SH-SY5Y (cell line): ENCODE measurements around the gene ZMIZ1.

Experiments
- GATA2 ChIP-seq: IDR thresholded peaks from 2 replicates; pipeline ENCODE4 v1.6.1; 2011; ENCODE audit warnings: mild to moderate bottlenecking, low read depth, low read length
- GATA3 ChIP-seq: IDR thresholded peaks from 2 replicates; pipeline ENCODE4 v1.6.1; 2011; ENCODE audit warnings: low read depth, mild to moderate bottlenecking, low read length, moderate library complexity

DNA sequence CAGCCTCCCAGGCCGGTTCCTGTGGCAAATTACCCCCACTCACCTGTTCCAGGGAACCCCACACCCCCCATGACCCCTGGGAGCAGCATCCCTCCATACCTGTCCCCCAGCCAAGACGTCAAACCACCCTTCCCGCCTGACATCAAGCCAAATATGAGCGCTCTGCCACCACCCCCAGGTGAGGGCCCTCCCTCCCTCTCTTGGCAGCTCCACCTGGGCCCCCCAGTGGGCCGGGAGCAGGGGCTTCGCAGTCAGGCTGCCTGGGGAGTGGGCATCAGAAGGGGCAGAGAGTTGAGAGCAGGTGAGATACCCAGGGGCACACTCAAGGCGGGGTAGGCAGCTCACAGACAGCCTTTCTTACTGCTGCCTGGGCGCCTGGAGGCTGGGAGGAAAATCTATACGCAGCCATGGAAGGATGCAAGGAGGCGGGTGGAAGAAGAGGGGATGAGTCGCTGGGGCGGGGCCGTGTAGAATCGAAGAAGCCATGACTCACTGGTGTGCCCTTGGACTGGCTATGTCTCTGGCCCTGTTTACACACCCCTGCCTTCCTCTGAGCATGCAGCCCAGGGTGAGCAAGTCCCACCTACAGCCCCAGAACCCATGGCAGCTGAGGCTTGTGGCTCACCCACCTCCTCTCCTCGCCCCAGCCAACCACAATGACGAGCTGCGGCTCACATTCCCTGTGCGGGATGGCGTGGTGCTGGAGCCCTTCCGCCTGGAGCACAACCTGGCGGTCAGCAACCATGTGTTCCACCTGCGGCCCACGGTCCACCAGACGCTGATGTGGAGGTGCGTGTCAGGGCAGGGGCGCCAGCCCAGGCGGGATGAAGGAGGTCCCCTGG, 229.9 kb downstream of the ZMIZ1 start:
- TF ChIP-seq GATA2 (no peak), GATA3 (no peak)
